ENCODE data around the gene SSR3.
"Not testable (repeated sequence)": the region's sequence is repeated elsewhere in the genome, so short reads cannot be mapped to it uniquely, and the experiment has no call there.

The SSR3 gene

GRCh38 chr3:156554842-156555687 lies at the start of gene SSR3:
SSR3 (minus strand) TSS chr3:156555117; CDS start chr3:156555089, 28 bp downstream.
- DNase-seq: peak; percentile 97 to 99

- DNase-seq: no peak
These were observed 49.2 kb upstream of the SSR3 start for GRCh38 chr3:156604064-156604641.

- DNase-seq: no peak
These were observed 48.6 kb upstream of the SSR3 start for GRCh38 chr3:156603379-156604017.

GRCh38 chr3:156602424-156602823 lies 47.5 kb upstream of the SSR3 start:
- no peak for DNase-seq

GRCh38 chr3:156601497-156601896 lies 46.6 kb upstream of the SSR3 start:
- DNase-seq: no peak

- DNase-seq: no peak
These were observed 45.9 kb upstream of the SSR3 start for GRCh38 chr3:156600834-156601233.

GRCh38 chr3:156599089-156599874 lies 44.4 kb upstream of the SSR3 start:
- no peak for DNase-seq

GRCh38 chr3:156598413-156598812 lies 43.5 kb upstream of the SSR3 start:
- DNase-seq: no peak

- DNase-seq: no peak
These were observed 39.3 kb upstream of the SSR3 start for GRCh38 chr3:156594219-156594683.

GRCh38 chr3:156593814-156594213 lies 38.9 kb upstream of the SSR3 start:
- DNase-seq: no peak

GRCh38 chr3:156589806-156590205 lies 34.9 kb upstream of the SSR3 start:
- not testable (repeated sequence) for DNase-seq

- DNase-seq: no peak
These were observed 32.8 kb upstream of the SSR3 start for GRCh38 chr3:156587760-156588069.

- DNase-seq: no peak
These were observed 32.2 kb upstream of the SSR3 start for GRCh38 chr3:156586905-156587759.

GRCh38 chr3:156583469-156583868 lies 28.6 kb upstream of the SSR3 start:
- no peak for DNase-seq

- no peak for DNase-seq
These were observed 27.7 kb upstream of the SSR3 start for GRCh38 chr3:156582532-156583183.

- DNase-seq: no peak
These were observed 27.0 kb upstream of the SSR3 start for GRCh38 chr3:156581954-156582353.

- no peak for DNase-seq
These were observed 26.1 kb upstream of the SSR3 start for GRCh38 chr3:156581033-156581432.

- no peak for DNase-seq
These were observed 24.5 kb upstream of the SSR3 start for GRCh38 chr3:156579427-156579851.

- DNase-seq: no peak
These were observed 22.8 kb upstream of the SSR3 start for GRCh38 chr3:156577736-156578135.

- no peak for DNase-seq
These were observed 21.9 kb upstream of the SSR3 start for GRCh38 chr3:156576651-156577348.

- no peak for DNase-seq
These were observed 21.1 kb upstream of the SSR3 start for GRCh38 chr3:156576051-156576450.

Measured in NCI-H446 (cell line).